ENCODE results near the gene FBXL16.

FBXL16 gene

GRCh38 chr16:654034-654433, 51.6 kb downstream of the FBXL16 start:
- Histone ChIP-seq H3K36me3 (ENCODE audit: control insufficient read depth, low read length) (peaks cover 65% of the 10 kb centered on the region), H3K9me3 (ENCODE audit: control insufficient read depth, insufficient read depth, low read length) (no peaks in the 10 kb centered on the region), H3K9me2 (replicated peaks; ENCODE audit: control insufficient read depth, low read length) (no peaks in the 10 kb centered on the region), H3K27ac (ENCODE audit: low read depth, low read length) (no peak overlapping the region), H4K20me1 (ENCODE audit: control insufficient read depth, insufficient read depth, low read depth, low read length) (no peaks in the 10 kb centered on the region), H3K27me3 (ENCODE audit: control insufficient read depth, low read length) (no peaks in the 10 kb centered on the region), H3F3A (ENCODE audit: control insufficient read depth, insufficient read depth) (no peaks in the 10 kb centered on the region), H3K79me2 (ENCODE audit: control insufficient read depth, low read length) (peaks cover 19% of the 10 kb centered on the region), H3K4me1 (ENCODE audit: control insufficient read depth, low read length) (peaks cover 12% of the 10 kb centered on the region), H3K4me3 (ENCODE audit: low read length) (no peak overlapping the region), H3K4me2 (ENCODE audit: low read length) (no peak overlapping the region)
- TF ChIP-seq CTCF (IDR thresholded peaks at IDR 0.05; ENCODE audit: low read depth, low read length, poor library complexity, severe bottlenecking) (no peak), EZH2phosphoT487 (IDR thresholded peaks at IDR 0.05; ENCODE audit: borderline replicate concordance, low read length) (no peak)

- H3K4me2 ChIP-seq (ENCODE audit: low read length) = no peak overlapping the region
- H3K9me3 ChIP-seq (ENCODE audit: control insufficient read depth, insufficient read depth, low read length) = no peaks in the 10 kb centered on the region
- peaks cover 5% of the 10 kb centered on the region for H3F3A ChIP-seq (ENCODE audit: control insufficient read depth, insufficient read depth)
- H3K36me3 ChIP-seq (ENCODE audit: control insufficient read depth, low read length) = peaks cover 61% of the 10 kb centered on the region
- no peak overlapping the region for H3K4me3 ChIP-seq (ENCODE audit: low read length)
- H3K79me2 ChIP-seq (ENCODE audit: control insufficient read depth, low read length) = peaks cover 31% of the 10 kb centered on the region
- H3K27ac ChIP-seq (ENCODE audit: low read depth, low read length) = no peak overlapping the region
- H3K9me2 ChIP-seq (replicated peaks; ENCODE audit: control insufficient read depth, low read length) = no peaks in the 10 kb centered on the region
- TF ChIP-seq CTCF (IDR thresholded peaks at IDR 0.05; ENCODE audit: low read depth, low read length, poor library complexity, severe bottlenecking) (no peak), EZH2phosphoT487 (IDR thresholded peaks at IDR 0.05; ENCODE audit: borderline replicate concordance, low read length) (no peak)
- no peaks in the 10 kb centered on the region for H4K20me1 ChIP-seq (ENCODE audit: control insufficient read depth, insufficient read depth, low read depth, low read length)
- peaks cover 24% of the 10 kb centered on the region for H3K4me1 ChIP-seq (ENCODE audit: control insufficient read depth, low read length)
- no peaks in the 10 kb centered on the region for H3K27me3 ChIP-seq (ENCODE audit: control insufficient read depth, low read length)
Measured at GRCh38 chr16:652454-653305, 52.9 kb downstream of the FBXL16 start.

GRCh38 chr16:651844-652243, 53.8 kb downstream of the FBXL16 start:
- H3K27ac ChIP-seq (ENCODE audit: low read depth, low read length) = no peak overlapping the region

More at GRCh38 chr16:651844-652243, 53.8 kb downstream of the FBXL16 start:
- peaks cover 63% of the 10 kb centered on the region for H3K36me3 ChIP-seq (ENCODE audit: control insufficient read depth, low read length)
- peaks cover 39% of the 10 kb centered on the region for H3K79me2 ChIP-seq (ENCODE audit: control insufficient read depth, low read length)
- no peak overlapping the region for H3K4me3 ChIP-seq (ENCODE audit: low read length)
- H3K9me2 ChIP-seq (replicated peaks; ENCODE audit: control insufficient read depth, low read length) = no peaks in the 10 kb centered on the region
- H3K4me2 ChIP-seq (ENCODE audit: low read length) = no peak overlapping the region
- no peaks in the 10 kb centered on the region for H4K20me1 ChIP-seq (ENCODE audit: control insufficient read depth, insufficient read depth, low read depth, low read length)
- no peaks in the 10 kb centered on the region for H3K9me3 ChIP-seq (ENCODE audit: control insufficient read depth, insufficient read depth, low read length)
- H3K4me1 ChIP-seq (ENCODE audit: control insufficient read depth, low read length) = peaks cover 33% of the 10 kb centered on the region
- H3K27me3 ChIP-seq (ENCODE audit: control insufficient read depth, low read length) = no peaks in the 10 kb centered on the region
- no peak for TF ChIP-seq EZH2phosphoT487 (IDR thresholded peaks at IDR 0.05; ENCODE audit: borderline replicate concordance, low read length)
- no peak for TF ChIP-seq CTCF (IDR thresholded peaks at IDR 0.05; ENCODE audit: low read depth, low read length, poor library complexity, severe bottlenecking)
- peaks cover 5% of the 10 kb centered on the region for H3F3A ChIP-seq (ENCODE audit: control insufficient read depth, insufficient read depth)
